LoVo (cell line): Measurements from ENCODE around the gene TPSB2.
"Not testable (repeated sequence)": the region's sequence is repeated elsewhere in the genome, so short reads cannot be mapped to it uniquely, and the experiment has no call there.

ENCODE experiments used
- DNase-seq: peaks from one replicate; pipeline ENCODE4 v3.0.0-alpha.2; 2016; ENCODE audit warnings: low spot score

TPSB2 gene

DNA sequence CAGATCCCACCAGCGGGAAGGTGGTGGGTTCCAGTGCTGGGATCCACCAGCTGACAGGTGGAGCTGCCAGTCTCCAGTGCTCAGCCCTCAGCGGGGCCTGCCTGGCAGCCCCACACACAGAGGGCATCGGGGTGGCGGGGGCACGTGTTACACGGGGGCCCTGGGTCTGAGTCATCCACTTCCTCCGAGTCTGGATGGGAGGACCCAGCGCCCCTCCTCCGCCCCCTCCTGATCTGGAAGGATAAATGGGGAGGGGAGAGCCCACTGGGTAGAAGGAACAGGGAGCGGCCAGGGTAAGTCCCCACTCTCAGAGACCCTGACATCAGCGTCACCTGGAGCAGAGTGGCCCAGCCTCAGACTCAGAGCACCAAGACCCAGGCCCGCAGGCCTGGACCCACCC lies 10.5 kb upstream of the TPSB2 start, which contains the start of gene TPSAB1:
Gene TPSAB1, plus strand, starts transcription at position 270 of the 400 bp plus-strand sequence. CDS start 234 bp downstream, outside the sequence.
- not testable (repeated sequence) for DNase-seq

DNA sequence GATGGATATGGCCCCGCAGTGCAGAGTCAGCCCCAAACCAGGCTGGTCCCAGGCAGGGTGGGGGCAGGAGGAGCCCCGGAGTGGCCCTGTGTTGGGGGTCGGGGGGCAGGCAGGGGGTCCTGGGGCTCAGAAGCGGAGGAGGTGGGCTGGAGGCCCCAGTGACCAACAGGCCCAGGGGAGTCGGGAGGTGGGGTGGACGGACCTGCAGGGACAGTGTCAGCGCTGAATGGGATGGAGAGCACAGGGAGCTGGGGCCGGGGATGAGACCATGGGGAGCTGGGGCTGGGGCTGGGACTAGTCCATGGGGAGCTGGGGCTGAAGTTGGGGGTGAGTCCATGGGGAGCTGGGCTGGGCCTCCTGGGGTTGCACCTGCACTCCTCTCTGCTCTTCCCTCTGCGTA lies 9.6 kb upstream of the TPSB2 start:
- not testable (repeated sequence) for DNase-seq

DNA sequence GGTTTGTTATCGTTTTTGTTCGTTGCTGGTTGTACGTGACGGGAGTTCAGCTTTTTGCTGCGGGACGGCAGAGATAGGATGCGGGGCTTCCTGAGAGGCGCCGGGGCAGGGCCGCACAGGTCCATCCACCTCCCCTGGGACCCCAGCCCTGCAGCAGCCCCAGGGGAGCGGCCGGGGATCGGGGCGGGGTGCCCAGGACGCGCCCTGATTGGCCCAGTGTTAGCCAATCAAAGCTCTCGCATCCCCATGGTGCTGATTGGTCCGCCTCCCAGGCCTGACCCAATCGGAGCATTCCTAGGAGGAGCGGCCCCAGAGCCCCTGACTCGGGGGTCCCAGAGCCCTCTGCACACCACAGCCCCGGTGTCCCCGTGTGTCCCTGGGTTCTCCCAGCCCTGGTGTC lies 8.9 kb upstream of the TPSB2 start:
- DNase-seq: not testable (repeated sequence)

DNA sequence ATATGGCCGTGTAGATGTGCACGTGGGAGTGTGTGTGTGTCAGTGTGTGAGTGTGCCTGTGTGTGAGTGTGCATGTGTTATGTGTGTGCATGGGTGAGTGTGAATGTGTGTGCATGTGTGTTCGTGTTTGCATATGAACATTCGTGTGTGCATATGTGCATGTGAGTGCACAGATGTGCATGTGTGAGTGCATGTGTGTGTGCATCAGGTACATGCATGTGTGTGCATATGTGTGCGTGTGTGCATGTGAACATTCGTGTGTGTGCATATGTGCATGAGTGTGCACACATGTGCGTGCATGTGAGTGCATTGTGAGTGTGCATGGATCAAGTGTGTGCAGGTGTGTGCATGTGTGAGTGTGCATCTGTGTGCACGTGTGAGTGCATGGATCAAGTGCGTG lies 8.0 kb upstream of the TPSB2 start:
- no peak for DNase-seq

DNA sequence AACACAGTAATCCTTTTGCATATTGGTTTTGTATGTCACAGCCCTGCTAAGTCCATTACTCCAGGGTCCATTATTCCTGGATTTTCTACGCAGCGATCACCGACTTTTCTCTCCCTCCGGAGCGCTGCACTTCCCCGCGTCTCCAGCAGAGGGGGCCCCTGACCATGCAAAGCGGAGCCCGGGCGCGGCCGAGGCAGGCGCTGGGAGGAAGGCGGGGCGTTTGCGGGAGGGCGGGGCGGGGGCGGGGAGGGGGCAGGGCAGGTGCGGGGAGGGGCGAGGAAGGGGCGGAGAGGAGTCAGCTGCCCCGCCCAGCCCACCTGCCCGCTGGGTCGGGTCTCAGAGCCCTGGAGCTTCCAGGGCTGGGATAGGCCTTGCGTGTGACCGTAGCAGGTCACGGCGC lies 6.7 kb upstream of the TPSB2 start:
- not testable (repeated sequence) for DNase-seq

DNA sequence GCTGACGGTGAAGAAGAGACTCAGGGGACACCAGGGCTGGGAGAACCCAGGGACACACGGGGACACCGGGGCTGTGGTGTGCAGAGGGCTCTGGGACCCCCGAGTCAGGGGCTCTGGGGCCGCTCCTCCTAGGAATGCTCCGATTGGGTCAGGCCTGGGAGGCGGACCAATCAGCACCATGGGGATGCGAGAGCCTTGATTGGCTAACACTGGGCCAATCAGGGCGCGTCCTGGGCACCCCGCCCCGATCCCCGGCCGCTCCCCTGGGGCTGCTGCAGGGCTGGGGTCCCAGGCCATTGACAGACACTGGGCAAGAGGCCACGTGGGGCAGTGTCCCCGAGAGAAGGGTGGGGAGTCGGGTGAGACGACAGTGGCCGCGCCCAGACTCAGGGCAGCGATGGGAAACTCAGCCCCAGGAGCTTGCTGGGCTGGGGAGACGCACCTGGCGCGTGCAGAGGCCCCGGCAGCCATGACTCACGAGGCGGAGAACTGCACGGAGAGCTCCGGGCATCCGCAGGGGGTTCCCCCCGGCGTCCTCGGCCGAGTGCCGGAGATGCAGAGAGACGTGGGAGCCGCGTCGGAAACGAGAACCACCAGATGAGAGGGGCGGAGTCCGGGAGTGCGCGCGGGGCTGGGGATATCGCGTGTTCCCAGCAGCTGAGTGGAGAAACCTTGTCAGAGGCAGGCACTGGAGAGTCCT lies 2.2 kb upstream of the TPSB2 start:
- DNase-seq: not testable (repeated sequence)

DNA sequence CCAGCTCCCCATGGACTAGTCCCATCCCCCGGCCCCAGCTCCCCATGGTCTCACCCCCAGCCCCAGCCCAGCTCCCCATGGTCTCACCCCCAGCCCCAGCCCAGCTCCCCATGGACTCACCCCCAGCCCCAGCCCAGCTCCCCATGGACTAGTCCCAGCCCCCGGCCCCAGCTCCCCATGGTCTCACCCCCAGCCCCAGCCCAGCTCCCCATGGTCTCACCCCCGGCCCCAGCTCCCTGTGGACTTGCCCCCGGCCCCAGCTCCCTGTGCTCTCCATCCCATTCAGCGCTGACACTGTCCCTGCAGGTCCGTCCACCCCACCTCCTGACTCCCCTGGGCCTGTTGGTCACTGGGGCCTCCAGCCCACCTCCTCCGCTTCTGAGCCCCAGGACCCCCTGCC lies 1.3 kb upstream of the TPSB2 start:
- DNase-seq: not testable (repeated sequence)

DNA sequence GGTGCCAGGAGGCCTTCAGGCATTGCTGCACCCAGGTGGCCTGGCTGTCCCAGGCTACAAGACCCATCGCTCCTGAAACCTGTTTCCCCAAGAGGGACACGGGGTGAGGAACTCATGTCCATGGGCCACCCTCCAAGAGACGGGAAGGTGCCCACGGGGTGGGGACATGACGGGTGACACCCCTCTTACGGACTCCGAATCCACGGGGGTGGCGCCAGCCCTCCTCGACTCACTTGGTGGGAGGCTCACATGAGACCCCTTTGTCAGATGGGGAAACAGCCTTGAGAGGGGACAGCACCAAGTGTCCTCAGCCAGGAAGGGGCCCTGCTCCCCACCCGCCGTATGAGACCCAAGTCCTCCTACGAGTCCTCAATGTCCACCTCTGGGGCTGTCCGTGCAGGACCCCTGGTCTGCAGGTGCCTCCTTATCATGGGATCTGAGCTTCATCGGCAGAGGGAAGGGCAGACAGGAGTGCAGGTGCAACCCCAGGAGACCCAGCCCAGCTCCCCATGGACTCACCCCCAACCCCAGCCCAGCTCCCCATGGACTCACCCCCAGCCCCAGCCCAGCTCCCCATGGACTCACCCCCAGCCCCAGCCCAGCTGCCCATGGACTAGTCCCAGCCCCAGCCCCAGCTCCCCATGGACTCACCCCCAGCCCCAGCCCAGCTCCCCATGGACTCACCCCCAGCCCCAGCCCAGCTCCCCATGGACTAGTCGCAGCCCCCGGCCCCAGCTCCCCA lies 658 bp upstream of the TPSB2 start:
- DNase-seq: not testable (repeated sequence)

DNA sequence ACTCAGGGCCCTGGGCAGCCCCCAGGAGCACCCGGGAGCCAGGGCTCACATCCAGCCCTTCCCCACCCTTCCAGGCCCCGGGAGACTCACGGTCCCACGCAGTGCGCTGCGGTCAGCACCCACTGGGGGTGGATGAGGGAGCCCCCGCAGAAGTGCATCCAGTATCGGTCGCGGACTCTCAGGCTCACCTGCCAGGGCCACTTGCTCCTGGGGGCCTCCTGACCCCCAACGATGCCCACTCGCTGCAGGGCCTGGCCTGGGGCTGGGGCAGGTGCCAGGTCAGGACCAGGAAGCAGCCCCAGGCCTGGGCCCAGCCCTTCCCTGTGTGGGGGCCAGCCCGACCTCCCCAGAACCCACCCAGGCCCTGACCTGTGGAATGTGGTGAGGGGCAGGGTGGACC lies 508 bp downstream of the TPSB2 start:
- not testable (repeated sequence) for DNase-seq

DNA sequence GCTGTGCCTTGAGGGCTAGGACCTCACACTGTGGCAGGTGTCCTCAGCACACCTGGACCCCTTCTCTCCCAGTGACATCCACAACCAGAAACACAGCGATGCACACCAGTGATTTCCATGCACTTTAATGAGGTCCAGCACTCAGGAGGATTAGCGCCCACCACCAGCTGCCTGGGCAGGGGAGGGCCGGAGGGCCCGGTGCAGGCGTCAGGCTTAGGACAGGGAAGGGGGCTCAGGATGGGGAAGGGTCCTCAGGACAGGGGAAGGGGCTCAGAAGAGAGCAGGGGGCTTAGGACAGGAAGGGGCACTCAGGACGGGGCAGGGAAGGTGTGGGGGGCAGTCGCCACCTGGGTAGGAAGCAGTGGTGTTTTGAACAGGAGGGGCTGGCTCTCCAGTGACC lies 1.8 kb downstream of the TPSB2 start:
- DNase-seq: not testable (repeated sequence)

DNA sequence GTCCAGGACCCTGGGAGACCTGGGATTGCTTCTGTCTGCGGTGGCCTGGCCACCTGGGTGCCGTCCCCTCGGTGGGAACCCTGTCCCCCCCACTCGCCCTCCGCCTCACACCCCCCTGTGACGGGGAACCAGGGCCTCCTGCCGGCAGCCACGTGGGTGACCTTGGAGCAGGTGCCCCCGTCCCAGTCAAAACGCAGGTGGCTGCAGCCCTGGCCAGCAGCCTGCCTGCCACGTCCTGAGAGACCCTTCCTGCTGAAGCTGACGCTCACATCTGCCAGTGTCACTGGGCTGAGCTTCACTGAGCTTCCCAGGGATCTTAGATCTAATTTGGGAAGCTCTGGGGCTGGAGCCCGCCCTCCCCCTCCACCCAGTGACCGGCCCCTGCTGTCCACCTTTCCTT lies 3.3 kb downstream of the TPSB2 start:
- not testable (repeated sequence) for DNase-seq

DNA sequence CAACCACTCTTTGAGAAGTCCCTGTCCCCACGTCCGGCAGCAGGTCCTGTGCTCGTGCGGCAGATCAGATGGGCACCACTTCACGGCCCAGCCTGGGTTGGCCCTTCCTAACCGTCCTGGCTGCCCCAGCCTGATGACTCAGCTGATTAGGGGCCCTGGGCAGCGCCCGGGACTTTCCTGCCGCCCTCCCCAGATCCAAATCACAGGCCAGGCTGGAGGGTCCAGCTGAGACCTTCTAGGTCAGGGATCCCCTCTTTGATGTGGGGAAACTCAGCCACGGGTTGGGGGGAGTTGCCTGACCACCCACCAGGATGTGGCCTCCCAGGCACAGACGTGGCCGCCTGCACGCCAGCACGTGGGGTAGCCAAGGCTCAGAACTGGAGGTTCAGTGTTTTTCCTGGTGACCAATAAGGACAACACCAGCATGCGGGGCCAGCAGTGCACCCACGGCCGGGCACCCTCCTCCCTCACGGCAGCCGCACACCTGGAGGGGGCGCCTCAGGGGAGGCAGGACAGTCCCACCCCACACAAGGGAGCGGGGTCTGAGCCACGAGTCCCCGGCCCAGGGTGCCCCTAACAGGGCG lies 4.2 kb downstream of the TPSB2 start:
- not testable (repeated sequence) for DNase-seq

DNA sequence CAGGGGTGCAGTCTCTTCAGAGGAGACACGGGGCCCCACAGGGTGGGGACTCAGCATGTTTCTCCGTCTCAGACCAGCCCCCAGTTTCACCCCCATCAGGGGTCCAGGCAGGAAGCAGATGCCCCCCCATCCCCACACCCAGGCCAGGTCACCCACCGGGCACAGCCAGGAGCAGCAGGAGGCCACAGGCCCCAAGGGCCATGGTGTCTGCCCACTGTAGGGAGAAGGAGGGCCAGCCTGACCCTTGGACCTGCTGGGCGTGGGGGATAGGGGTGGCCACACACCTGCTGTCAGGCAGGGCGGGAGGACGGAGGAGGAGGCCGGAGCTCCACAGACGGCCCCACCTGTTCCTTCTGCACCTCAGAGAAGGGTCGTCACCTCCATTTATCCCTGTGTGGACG lies 4.9 kb downstream of the TPSB2 start, which contains the start of gene TPSG1:
Gene TPSG1, minus strand, starts transcription at position 218 of the 401 bp plus-strand sequence. Its CDS starts 16 bp downstream, at position 202.
- DNase-seq: no peak

DNA sequence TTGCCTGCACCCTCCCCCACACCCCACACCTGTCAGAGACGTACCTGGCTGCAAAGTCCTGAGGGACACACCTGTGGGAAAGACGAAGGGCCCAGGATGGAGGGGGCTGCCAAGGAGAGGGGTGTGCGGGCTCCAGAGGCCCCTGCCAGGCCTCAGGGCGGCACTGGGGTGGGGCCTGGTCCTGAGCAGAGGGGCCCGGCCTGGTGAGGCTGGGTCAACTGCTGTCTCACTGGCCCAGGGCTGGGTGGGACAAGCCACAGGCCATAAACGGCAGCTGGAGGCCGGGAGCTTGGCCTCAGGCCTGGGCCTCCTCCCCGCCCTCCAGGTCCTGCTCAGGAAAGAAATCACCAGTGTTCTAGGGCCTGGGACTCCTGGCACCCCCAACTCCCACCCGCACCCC lies 5.4 kb downstream of the TPSB2 start:
- DNase-seq: no peak

DNA sequence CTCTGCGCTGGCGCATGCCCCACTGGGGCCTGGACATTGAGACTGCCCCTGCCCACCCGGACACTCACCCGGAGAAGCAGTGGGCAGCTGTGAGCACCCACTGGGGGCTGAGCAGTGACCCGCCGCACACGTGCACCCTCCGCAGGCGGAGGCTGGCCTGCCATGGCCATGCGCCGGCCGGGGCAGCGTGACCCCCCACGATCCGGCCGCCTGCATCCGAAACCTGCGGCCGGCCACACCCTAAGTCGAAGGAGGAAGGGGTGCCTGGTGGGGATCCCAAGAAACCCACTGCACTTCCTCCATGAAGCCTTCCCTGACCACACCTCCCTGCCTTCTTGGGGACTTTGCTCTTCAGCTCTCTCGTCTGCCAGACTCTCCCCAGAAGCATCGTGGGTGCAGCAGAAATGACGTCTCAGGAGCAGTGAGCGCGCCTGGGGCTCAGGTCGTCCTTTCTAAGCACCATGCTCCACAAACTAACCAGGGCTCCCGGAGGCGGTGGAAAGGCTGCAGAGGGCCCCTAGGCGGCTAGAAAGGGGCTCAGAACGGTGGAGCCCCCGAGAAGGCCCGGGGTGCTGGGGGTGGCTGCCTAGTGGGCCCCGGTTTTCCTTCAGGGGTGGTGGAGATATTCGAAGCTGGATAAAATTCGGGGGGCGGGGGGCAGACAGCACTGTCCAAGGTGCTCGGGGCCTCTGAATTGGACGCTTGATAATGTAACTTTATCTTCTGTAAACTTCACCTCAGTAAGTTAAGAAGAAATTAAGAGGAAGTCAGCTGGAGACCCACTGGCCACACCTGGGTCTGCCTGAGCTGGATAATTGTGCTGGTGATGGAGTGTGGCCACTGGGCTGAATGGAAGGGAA lies 6.4 kb downstream of the TPSB2 start:
- no peak for DNase-seq

DNA sequence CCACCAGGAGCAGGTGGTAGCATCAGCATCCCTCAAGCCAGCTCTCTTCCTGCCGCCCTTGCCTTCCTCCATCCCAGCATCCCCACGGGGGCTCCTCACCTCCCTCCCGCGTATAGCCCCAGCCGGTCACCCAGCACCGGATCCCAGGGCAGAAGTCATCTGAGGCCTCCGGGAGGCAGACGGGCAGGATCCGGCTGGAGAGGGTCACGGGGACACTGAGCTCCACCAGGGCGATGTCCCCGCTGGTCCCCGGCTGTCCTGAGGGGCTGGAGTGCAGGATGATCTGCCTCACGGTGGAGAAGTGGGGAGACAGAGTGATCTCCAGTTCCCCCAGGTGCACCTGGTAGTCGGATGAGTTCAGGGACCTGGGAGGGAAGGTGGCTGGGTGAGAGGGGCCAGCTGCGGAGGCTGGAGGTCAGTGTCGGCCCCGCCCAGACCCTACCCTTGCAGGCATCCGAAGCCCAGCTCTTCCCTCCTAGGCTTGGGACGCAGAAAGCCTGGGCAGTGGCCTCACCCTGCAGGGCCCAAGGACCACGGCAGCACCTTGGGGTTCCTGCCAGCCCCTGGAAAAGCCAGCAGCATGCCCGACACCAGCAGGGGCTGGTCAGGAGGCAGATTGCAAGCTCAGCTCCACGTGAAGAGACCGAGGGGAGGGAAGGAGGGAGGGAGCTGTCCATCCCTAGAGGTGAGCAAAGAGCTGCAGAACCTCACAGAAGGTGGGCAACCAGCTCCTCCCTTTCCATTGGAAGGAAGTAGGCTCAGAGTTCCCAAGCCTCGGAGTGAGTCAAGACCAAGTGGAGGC lies 7.2 kb downstream of the TPSB2 start:
- no peak for DNase-seq

DNA sequence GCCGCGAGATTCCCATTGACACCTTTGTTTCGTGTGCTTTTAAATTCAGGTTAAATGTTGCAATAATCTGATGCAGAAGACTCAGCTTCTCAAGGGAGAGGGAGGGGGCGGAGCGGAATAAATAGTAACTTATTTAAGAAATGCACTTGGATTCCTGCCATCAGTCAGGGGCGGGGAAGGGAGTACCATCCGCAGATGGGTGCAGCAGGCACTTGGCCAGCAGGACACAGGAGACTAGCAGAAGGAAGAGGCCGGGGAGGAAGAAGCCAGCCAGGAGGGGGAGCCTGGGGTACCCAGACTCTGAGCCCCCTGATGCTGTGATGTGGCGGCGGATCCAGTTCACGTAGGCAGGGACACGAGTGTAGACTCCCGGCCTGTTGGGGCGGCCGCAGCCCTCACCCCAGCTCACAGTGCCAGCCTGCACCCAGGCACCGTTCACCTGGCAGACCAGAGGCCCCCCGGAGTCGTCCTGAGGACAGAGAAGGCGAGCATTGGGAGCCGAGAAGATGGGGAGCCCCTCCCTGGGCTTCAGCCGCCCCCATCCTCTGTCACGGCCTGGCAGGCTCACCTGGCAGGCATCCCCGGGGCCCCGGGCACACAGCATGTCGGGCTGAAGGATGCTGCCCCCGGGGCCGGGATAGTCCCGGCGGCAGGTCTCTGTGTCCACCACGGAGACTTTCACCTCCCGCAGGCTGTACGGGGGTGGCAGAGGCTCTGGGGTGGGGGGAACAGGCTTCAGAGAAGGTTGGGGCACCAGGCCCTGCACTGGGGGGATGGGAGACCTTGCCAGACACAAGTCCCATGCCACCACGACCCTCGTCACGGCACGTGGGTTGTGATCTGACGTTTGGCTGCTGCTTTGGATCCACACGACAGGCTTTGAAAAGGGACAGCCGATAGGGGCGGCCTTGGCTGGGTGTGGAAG lies 8.1 kb downstream of the TPSB2 start:
- no peak for DNase-seq

DNA sequence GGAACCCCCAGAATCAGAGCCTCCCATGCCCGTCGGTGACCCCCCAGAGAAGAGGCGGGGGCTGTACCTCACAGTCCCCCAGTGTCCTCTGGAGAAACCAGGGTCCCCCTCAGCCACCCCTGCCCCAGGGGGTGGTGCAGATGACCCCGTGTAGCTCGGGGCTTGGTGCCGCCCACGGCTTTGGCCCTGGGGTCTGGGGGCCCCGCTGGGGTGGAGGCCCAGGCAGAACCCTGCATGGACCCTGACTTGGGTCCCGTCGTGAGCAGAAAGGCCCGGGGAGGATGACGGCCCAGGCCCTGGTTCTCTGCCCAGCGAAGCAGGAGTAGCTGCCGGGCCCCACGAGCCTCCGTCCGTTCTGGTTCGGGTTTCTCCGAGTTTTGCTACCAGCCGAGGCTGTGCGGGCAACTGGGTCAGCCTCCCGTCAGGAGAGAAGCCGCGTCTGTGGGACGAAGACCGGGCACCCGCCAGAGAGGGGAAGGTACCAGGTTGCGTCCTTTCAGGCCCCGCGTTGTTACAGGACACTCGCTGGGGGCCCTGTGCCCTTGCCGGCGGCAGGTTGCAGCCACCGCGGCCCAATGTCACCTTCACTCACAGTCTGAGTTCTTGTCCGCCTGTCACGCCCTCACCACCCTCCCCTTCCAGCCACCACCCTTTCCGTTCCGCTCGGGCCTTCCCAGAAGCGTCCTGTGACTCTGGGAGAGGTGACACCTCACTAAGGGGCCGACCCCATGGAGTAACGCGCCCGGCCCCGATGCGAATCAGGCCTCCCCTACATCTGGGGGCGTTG lies 8.9 kb downstream of the TPSB2 start:
- DNase-seq: no peak

DNA sequence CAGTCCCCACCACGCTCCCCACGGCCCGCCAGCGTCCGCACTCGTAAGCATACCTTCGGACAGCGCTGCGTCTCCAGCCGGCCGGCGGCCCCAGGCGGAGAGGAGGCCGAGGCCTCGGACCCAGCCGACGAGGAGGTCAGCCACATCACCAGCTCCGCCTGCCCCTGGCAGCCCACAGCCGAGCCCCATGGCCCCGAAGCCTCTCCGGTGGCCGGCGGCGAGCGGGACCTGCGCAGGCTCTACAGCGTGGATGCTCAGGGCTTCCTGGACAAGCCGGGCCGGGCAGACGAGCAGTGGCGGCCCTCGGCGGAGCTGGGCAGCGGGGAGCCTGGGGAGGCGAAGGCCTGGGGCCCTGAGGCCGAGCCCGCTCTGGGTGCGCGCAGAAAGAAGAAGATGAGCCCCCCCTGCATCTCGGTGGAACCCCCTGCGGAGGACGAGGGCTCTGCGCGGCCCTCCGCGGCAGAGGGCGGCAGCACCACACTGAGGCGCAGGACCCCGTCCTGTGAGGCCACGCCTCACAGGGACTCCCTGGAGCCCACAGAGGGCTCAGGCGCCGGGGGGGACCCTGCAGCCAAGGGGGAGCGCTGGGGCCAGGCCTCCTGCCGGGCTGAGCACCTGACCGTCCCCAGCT lies 9.8 kb downstream of the TPSB2 start:
- no peak for DNase-seq
